Neural cell (in vitro differentiated cells): ENCODE results near the gene HS6ST3. TPM values are rescaled to one million over a fixed set of nuclear protein-coding genes. Genes with fewer than 3 reads are reported as not detected.

Experiments
- H2AFZ ChIP-seq: fragments of 200-600, 300-800 bp; sonication (generic), shearing (Covaris generic); 2 replicates; pipeline ENCODE4 v1.6.0; 2014; ENCODE audit warnings: low read depth, mild to moderate bottlenecking, antibody characterized with exemption, low read length, moderate library complexity
- H3F3A ChIP-seq: fragments of 200-600 bp; shearing (Covaris generic); 2 replicates; pipeline ENCODE4 v1.6.1; 2016; ENCODE audit warnings: mild to moderate bottlenecking, moderate library complexity, mixed read lengths, antibody characterized with exemption, low read length; ENCODE audit not compliant: insufficient read depth, poor library complexity, severe bottlenecking
- H3K27ac ChIP-seq: fragments of 200-600, 300-800 bp; sonication (generic), shearing (Covaris generic); 2 replicates; pipeline ENCODE4 v1.5.1; 2014; ENCODE audit warnings: mild to moderate bottlenecking, low read length, moderate library complexity
- H3K27me3 ChIP-seq: fragments of 300-800, 200-600 bp; sonication (generic), shearing (Covaris generic); 2 replicates; pipeline ENCODE4 v1.6.0; 2014; ENCODE audit warnings: mild to moderate bottlenecking, low read depth, low read length, moderate library complexity; ENCODE audit not compliant: insufficient read depth
- H3K36me3 ChIP-seq: fragments of 300-800, 200-600 bp; sonication (generic), shearing (Covaris generic); 2 replicates; pipeline ENCODE4 v1.5.1; 2014; ENCODE audit warnings: mild to moderate bottlenecking, antibody characterized with exemption, low read length, moderate library complexity; ENCODE audit not compliant: insufficient read depth
- H3K4me2 ChIP-seq: fragments of 300-800, 200-600 bp; sonication (generic), shearing (Covaris generic); 2 replicates; pipeline ENCODE4 v1.6.0; 2014; ENCODE audit warnings: mild to moderate bottlenecking, low read length
- H3K4me3 ChIP-seq: fragments of 300-800, 200-600 bp; sonication (generic), shearing (Covaris generic); 2 replicates; pipeline ENCODE4 v1.5.1; 2014; ENCODE audit warnings: mild to moderate bottlenecking, low read length, moderate library complexity
- H3K79me2 ChIP-seq: fragments of 200-600 bp; shearing (Covaris generic); replicated peaks from 2 replicates; pipeline ENCODE4 v1.6.0; 2014; ENCODE audit warnings: mild to moderate bottlenecking, low read length, moderate library complexity; ENCODE audit not compliant: insufficient read depth
- H3K9ac ChIP-seq: fragments of 300-800, 200-600 bp; sonication (generic), shearing (Covaris generic); 2 replicates; pipeline ENCODE4 v1.6.1; 2016; ENCODE audit warnings: mild to moderate bottlenecking, low read length, mixed read lengths
- H3K9me2 ChIP-seq: fragments of 200-600 bp; shearing (Covaris generic); 2 replicates; pipeline ENCODE4 v1.6.1; 2016; ENCODE audit warnings: mild to moderate bottlenecking, low read length, mixed read lengths; ENCODE audit not compliant: insufficient read depth
- H3K9me3 ChIP-seq: fragments of 200-600, 300-800 bp; sonication (generic), shearing (Covaris generic); 2 replicates; pipeline ENCODE4 v1.6.1; 2016; ENCODE audit warnings: mild to moderate bottlenecking, mixed run types, low read length, moderate library complexity, mixed read lengths
- H4K20me1 ChIP-seq: fragments of 200-600 bp; shearing (Covaris generic); 2 replicates; pipeline ENCODE4 v1.6.1; 2016; ENCODE audit warnings: mild to moderate bottlenecking, mixed run types; ENCODE audit not compliant: insufficient read depth
- EP300 ChIP-seq: fragments of 450-650 bp; conservative IDR thresholded peaks from 2 replicates; pipeline ENCODE4 v1.6.1; 2014; ENCODE audit warnings: antibody characterized with exemption, mild to moderate bottlenecking, moderate library complexity; ENCODE audit not compliant: poor library complexity, severe bottlenecking
- EZH2 ChIP-seq: fragments of 200-600, 300-800 bp; shearing (Covaris generic), sonication (generic); IDR thresholded peaks from 2 replicates; pipeline ENCODE4 v1.6.1; 2014; ENCODE audit warnings: antibody characterized with exemption, low read length, borderline replicate concordance, mild to moderate bottlenecking; ENCODE audit not compliant: insufficient read depth, poor library complexity, severe bottlenecking
- MXI1 ChIP-seq: fragments of 450-650 bp; conservative IDR thresholded peaks from 2 replicates; pipeline ENCODE4 v1.6.1; 2014; ENCODE audit warnings: antibody characterized with exemption, mild to moderate bottlenecking; ENCODE audit not compliant: poor library complexity, severe bottlenecking
- POLR2AphosphoS5 ChIP-seq: IDR thresholded peaks from 2 replicates; pipeline ENCODE4 v1.6.1; 2012
- RAD21 ChIP-seq: fragments of 450-650 bp; conservative IDR thresholded peaks from 2 replicates; pipeline ENCODE4 v1.6.1; 2014; ENCODE audit warnings: antibody characterized with exemption, mild to moderate bottlenecking, moderate library complexity
- SMC3 ChIP-seq: fragments of 450-650 bp; conservative IDR thresholded peaks from 2 replicates; pipeline ENCODE4 v1.6.1; 2014; ENCODE audit warnings: antibody characterized with exemption, mild to moderate bottlenecking, moderate library complexity; ENCODE audit not compliant: poor library complexity
- TAF1 ChIP-seq: IDR thresholded peaks from 2 replicates; pipeline ENCODE4 v1.6.1; 2012; ENCODE audit warnings: low read depth
- polyA plus RNA-seq: library from polyadenylated mRNA; depleted of rRNA; stranded (reverse); fragments of >200 nt; gene quantifications from 2 replicates; pipeline ENCODE4 v1.2.3, GENCODE V29; 2014
- TF ChIP-seq, protein P1 (sequence below): fragments of 450-650 bp; IDR thresholded peaks from 2 replicates; pipeline ENCODE4 v1.5.1; 2014; ENCODE audit warnings: antibody characterized with exemption, mild to moderate bottlenecking, moderate library complexity; ENCODE audit not compliant: poor library complexity, severe bottlenecking
- TF ChIP-seq, protein P2 (sequence below): IDR thresholded peaks from 2 replicates; pipeline ENCODE4 v1.6.1; 2012; ENCODE audit warnings: borderline replicate concordance

HS6ST3 gene
- polyA plus RNA-seq, 1 donor from 2014 or later: 10.9 TPM

DNA sequence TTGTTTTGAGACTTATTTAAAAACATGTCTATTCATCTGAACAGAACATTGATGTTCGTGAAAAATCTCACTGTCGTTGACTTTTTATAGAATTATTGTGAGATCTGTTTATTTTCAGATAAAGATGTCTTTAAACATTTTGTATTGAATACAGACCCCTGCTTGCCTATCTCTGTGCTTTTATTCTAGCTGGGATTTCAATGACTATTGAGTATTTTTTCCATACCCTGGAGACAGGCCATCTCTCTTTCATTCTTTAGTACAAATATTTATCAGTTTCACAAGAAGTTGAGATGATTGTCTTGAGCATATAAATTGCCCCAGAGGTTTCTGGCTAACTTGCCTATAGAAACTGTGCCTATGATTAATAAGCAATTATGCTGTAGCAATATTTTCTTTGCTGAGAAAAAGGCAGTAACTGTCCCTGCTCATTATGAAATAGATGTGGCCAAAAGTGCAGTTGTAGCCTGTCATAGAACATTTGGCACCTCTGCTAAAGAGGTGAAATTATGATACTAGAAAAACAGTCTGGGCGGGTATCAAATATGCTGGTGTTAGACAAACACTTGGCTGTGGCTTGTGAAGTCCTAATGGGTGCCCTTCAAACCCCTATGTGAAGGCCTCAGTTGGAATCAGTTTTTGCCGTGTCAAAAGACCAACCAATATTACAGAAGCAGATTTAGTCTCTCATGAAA lies 360.6 kb downstream of the HS6ST3 start:
- H2AFZ ChIP-seq: no peak overlapping the region
- H3K27ac ChIP-seq: no peak overlapping the region
- no peaks in the 10 kb centered on the region for H3K27me3 ChIP-seq
- H3K4me3 ChIP-seq: no peak overlapping the region
- no peaks in the 10 kb centered on the region for H3F3A ChIP-seq
- H4K20me1 ChIP-seq: no peaks in the 10 kb centered on the region
- no peak for TF ChIP-seq TAF1
- TF ChIP-seq, protein P1, sequence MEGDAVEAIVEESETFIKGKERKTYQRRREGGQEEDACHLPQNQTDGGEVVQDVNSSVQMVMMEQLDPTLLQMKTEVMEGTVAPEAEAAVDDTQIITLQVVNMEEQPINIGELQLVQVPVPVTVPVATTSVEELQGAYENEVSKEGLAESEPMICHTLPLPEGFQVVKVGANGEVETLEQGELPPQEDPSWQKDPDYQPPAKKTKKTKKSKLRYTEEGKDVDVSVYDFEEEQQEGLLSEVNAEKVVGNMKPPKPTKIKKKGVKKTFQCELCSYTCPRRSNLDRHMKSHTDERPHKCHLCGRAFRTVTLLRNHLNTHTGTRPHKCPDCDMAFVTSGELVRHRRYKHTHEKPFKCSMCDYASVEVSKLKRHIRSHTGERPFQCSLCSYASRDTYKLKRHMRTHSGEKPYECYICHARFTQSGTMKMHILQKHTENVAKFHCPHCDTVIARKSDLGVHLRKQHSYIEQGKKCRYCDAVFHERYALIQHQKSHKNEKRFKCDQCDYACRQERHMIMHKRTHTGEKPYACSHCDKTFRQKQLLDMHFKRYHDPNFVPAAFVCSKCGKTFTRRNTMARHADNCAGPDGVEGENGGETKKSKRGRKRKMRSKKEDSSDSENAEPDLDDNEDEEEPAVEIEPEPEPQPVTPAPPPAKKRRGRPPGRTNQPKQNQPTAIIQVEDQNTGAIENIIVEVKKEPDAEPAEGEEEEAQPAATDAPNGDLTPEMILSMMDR: no peak
- TF ChIP-seq EZH2: no peak
- no peak for TF ChIP-seq SMC3
- TF ChIP-seq MXI1: no peak
- no peak for TF ChIP-seq EP300
- TF ChIP-seq POLR2AphosphoS5: no peak
- TF ChIP-seq, protein P2, sequence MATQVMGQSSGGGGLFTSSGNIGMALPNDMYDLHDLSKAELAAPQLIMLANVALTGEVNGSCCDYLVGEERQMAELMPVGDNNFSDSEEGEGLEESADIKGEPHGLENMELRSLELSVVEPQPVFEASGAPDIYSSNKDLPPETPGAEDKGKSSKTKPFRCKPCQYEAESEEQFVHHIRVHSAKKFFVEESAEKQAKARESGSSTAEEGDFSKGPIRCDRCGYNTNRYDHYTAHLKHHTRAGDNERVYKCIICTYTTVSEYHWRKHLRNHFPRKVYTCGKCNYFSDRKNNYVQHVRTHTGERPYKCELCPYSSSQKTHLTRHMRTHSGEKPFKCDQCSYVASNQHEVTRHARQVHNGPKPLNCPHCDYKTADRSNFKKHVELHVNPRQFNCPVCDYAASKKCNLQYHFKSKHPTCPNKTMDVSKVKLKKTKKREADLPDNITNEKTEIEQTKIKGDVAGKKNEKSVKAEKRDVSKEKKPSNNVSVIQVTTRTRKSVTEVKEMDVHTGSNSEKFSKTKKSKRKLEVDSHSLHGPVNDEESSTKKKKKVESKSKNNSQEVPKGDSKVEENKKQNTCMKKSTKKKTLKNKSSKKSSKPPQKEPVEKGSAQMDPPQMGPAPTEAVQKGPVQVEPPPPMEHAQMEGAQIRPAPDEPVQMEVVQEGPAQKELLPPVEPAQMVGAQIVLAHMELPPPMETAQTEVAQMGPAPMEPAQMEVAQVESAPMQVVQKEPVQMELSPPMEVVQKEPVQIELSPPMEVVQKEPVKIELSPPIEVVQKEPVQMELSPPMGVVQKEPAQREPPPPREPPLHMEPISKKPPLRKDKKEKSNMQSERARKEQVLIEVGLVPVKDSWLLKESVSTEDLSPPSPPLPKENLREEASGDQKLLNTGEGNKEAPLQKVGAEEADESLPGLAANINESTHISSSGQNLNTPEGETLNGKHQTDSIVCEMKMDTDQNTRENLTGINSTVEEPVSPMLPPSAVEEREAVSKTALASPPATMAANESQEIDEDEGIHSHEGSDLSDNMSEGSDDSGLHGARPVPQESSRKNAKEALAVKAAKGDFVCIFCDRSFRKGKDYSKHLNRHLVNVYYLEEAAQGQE: no peak
- H3K9ac ChIP-seq: no peak overlapping the region
- H3K36me3 ChIP-seq: no peaks in the 10 kb centered on the region
- H3K9me2 ChIP-seq: no peaks in the 10 kb centered on the region
- H3K4me2 ChIP-seq: no peak overlapping the region
- H3K79me2 ChIP-seq: no peaks in the 10 kb centered on the region
- H3K9me3 ChIP-seq: no peaks in the 10 kb centered on the region

DNA sequence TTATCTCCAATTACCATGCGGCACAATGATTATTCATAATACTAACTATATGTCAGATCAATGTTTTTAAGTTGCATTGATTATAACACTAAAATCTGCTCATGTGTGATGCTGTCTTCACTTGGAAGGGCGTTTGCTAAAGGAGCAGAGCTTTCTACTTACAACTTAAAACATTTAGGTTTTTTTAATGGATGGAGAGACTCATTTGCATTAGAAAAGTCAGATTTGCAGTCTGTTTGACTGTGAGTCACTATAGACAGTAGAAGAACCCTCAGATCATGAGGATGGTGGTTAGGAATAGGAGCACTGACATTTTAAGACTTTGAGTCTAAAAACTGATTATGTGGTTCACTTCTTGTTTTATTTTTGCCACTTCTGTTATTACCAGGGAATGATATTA lies 364.6 kb downstream of the HS6ST3 start:
- TF ChIP-seq RAD21 (no peak), EZH2 (no peak), MXI1 (no peak), EP300 (no peak), SMC3 (no peak), POLR2AphosphoS5 (no peak), TAF1 (no peak)
- TF ChIP-seq, protein P2: no peak
- TF ChIP-seq, protein P1: no peak
- H3K4me2 ChIP-seq: no peak overlapping the region
- no peaks in the 10 kb centered on the region for H3K36me3 ChIP-seq
- H3F3A ChIP-seq: no peaks in the 10 kb centered on the region
- H3K4me3 ChIP-seq: no peak overlapping the region
- no peaks in the 10 kb centered on the region for H4K20me1 ChIP-seq
- H2AFZ ChIP-seq: no peak overlapping the region
- H3K27ac ChIP-seq: no peak overlapping the region
- no peak overlapping the region for H3K9ac ChIP-seq
- H3K79me2 ChIP-seq: no peaks in the 10 kb centered on the region
- no peaks in the 10 kb centered on the region for H3K9me2 ChIP-seq
- no peaks in the 10 kb centered on the region for H3K27me3 ChIP-seq
- no peaks in the 10 kb centered on the region for H3K9me3 ChIP-seq
